Heart right ventricle (tissue), 16 donors: ENCODE measurements around the gene UBAC2. TPM values are rescaled to one million over a fixed set of nuclear protein-coding genes. Genes with fewer than 3 reads are reported as not detected.
A peak's percentile ranks its signal among the peaks of the same experiment; 100 is the strongest.

Source experiments
- ATAC-seq, 8 donors: fragments of 200-7000 bp; cut with Tn5 transposase; one replicate each; pipeline ENCODE4 v1.9.1; 2020; ENCODE audit warnings: mild to moderate bottlenecking in 8 of 8, moderate library complexity in 8 of 8, moderate number of reproducible peaks in 1 of 8
- DNase-seq, 2 donors: peaks; one replicate each; pipeline ENCODE4 v3.0.0-alpha.2; 2020
- H3K27ac ChIP-seq, 10 donors: fragments of 200-600 bp; sonication (generic) in 2 of 10; one replicate each; pipeline versions ENCODE4 v1.5.0 to v1.8.0; 2020 to 2022; ENCODE audit warnings: mild to moderate bottlenecking in 3 of 10
- H3K27me3 ChIP-seq, 7 donors: fragments of 200-600 bp; one replicate each; pipeline ENCODE4 v1.8.0; 2021 to 2022; ENCODE audit warnings: mild to moderate bottlenecking in 2 of 7
- H3K36me3 ChIP-seq, 9 donors: fragments of 200-600 bp; sonication (generic) in 1 of 9; one replicate each; pipeline versions ENCODE4 v1.5.0 to v1.8.0; 2020 to 2022; ENCODE audit warnings: mild to moderate bottlenecking in 2 of 9
- H3K4me1 ChIP-seq, 9 donors: fragments of 200-600 bp; sonication (generic) in 1 of 9; one replicate each; pipeline versions ENCODE4 v1.5.0 to v1.8.0; 2020 to 2022; ENCODE audit warnings: mild to moderate bottlenecking in 4 of 9
- H3K4me3 ChIP-seq, 10 donors: fragments of 200-600 bp; sonication (generic) in 2 of 10; one replicate each; pipeline versions ENCODE4 v1.5.0 to v1.8.0; 2020 to 2022; ENCODE audit warnings: mild to moderate bottlenecking in 7 of 10, moderate library complexity in 2 of 10
- H3K9me3 ChIP-seq, 11 donors: fragments of 200-600 bp in 10 of 11; sonication (generic) in 2 of 11; one replicate each; pipeline versions ENCODE4 v1.5.0 to v1.8.0; 2013 to 2022; ENCODE audit warnings: mild to moderate bottlenecking in 2 of 11, control low read depth in 1 of 11, moderate library complexity in 1 of 11
- CTCF ChIP-seq, 9 donors: fragments of 200-600 bp; sonication (generic) in 2 of 9; IDR thresholded peaks; one replicate each; pipeline versions ENCODE4 v1.5.0 to v1.8.0; 2021 to 2022; ENCODE audit warnings: antibody characterized with exemption in 9 of 9, mild to moderate bottlenecking in 5 of 9, moderate library complexity in 1 of 9
- whole genome bisulfite sequencing, 2 donors: extraction: QIAGEN DNeasy Blood & Tissue Kit; methylation state at CpG; one replicate each; pipeline ENCODE4 v1.1.7; 2013; ENCODE audit warnings: inconsistent platforms in 1 of 2; 5-methylcytosine and 5-hydroxymethylcytosine counted together
- intact Hi-C, 10 donors: fragments of 100-400 bp; cut with DNase I; formaldehyde crosslinking; loops; one replicate each; pipeline versions ENCODE4 v1.11.1 to v1.14.2; 2022
- polyA plus RNA-seq, 2 donors: library from polyadenylated mRNA; stranded (reverse); fragments of 200-250 nt; gene quantifications; one replicate each; pipeline ENCODE4 v1.2.3, GENCODE V29; 2013
- total RNA-seq, 10 donors: library from RNA; stranded (reverse); fragmentation: NEBNext Ultra II Directional in 3 of 10; extraction: Animal tissue kit (Norgen Biotek cat#: 25700) in 3 of 10; gene quantifications; one replicate each; pipeline versions ENCODE4 v1.2.1 to v1.2.4, GENCODE V29; 2021 to 2023
- donor health status: Arrhythmogenic right ventricular cardiomyopathy.
- donor health status: ischemic (EF 13 %, LVEDD 7.1; RV severe dilation, severe dysfunction).
- donor health status: healthy with polysubstance abuse.
- donor health status: DM: no; HTN: yes; CAD: no.
- donor health status: DM: no; HTN: no; CAD: no.
- donor health status: ischemic (EF 25% LVEDD 6.9; RV normal size, moderate dysfunction).
- donor health status: ischemic (EF 25% LVEDD 5.7; RV mildly dilated, moderate dysfunction).
- donor health status: healthy.
- donor health status: DM: yes; HTN: yes; CAD: no.
- donor health status: Ischemic cardiomyopathy.
- donor health status: ischemic (EF 35%, LVEDD 5.7; RV mildly dilated, moderate dysfunction).
- donor health status: nonischemic (EF 11% LVEDD 7.7; RV severe dilation, severe dysfunction).
- donor health status: DM: yes; HTN: yes; CAD: no.
- donor health status: PGD.
- donor health status: ischemic (EF 29% LVEDD 5.4; RV normal size, mild dysfunction).
- donor health status: nonischemic (EF 23%, LVEDD 6.1; RV moderate dilation, normal function).

UBAC2 gene
- total and polyA plus RNA-seq, 12 donors: 31.8 to 60.4 (median 47.0) TPM

- DNase-seq (no peak), ATAC-seq (no peak)
- intact Hi-C loops: no loop called here
- H3K9me3 ChIP-seq: no peaks in the 10 kb centered on the region
- 92 to 95% methylated on average over 11 of the region's 11 CpGs for WGBS, 2 donors
- no peaks in the 10 kb centered on the region for H3K27me3 ChIP-seq
- H3K36me3 ChIP-seq: peaks cover 0 to 95% (median 39%) of the 10 kb centered on the region in 9 donors
- no peak overlapping the region for H3K27ac ChIP-seq
- no peaks in the 10 kb centered on the region for H3K4me1 ChIP-seq
- no peak for TF ChIP-seq CTCF (IDR thresholded peaks at IDR 0.05)
- H3K4me3 ChIP-seq: no peak overlapping the region
Observed at GRCh38 chr13:99346335-99347042, 145.8 kb downstream of the UBAC2 start.

- Histone ChIP-seq H3K9me3 (no peaks in the 10 kb centered on the region), H3K36me3 (peaks cover 0 to 95% (median 32%) of the 10 kb centered on the region in 9 donors), H3K4me3 (no peak overlapping the region), H3K4me1 (no peaks in the 10 kb centered on the region), H3K27ac (no peak overlapping the region), H3K27me3 (no peaks in the 10 kb centered on the region)
- WGBS, 2 donors: 92 to 95% methylated on average over 6 of the region's 6 CpGs
- no peak for TF ChIP-seq CTCF (IDR thresholded peaks at IDR 0.05)
- intact Hi-C loops: no loop called here
- ATAC-seq (no peak), DNase-seq (no peak)
Observed at GRCh38 chr13:99347335-99347878, 146.8 kb downstream of the UBAC2 start.

GRCh38 chr13:99347911-99348451 lies 147.3 kb downstream of the UBAC2 start:
- Histone ChIP-seq H3K9me3 (no peaks in the 10 kb centered on the region), H3K4me3 (no peak overlapping the region), H3K27ac (no peak overlapping the region), H3K27me3 (no peaks in the 10 kb centered on the region), H3K36me3 (peaks cover 0 to 90% (median 29%) of the 10 kb centered on the region in 9 donors), H3K4me1 (no peaks in the 10 kb centered on the region)
- intact Hi-C loops: no loop called here
- 89 to 90% methylated on average over 8 of the region's 8 CpGs for WGBS, 2 donors
- DNase-seq: no peak
- no peak for TF ChIP-seq CTCF (IDR thresholded peaks at IDR 0.05)
- ATAC-seq: peak in 1 of 8 donors; percentile 31

- no peak overlapping the region for H3K4me3 ChIP-seq
- 93 to 98% methylated on average over 2 of the region's 2 CpGs for WGBS, 2 donors
- no peak for DNase-seq
- ATAC-seq: no peak
- H3K4me1 ChIP-seq: peaks cover 0 to 19% (median 0%) of the 10 kb centered on the region in 9 donors
- H3K27ac ChIP-seq: no peak overlapping the region
- H3K9me3 ChIP-seq: no peaks in the 10 kb centered on the region
- H3K27me3 ChIP-seq: no peaks in the 10 kb centered on the region
- H3K36me3 ChIP-seq: peaks cover 0 to 84% (median 18%) of the 10 kb centered on the region in 9 donors
- intact Hi-C loops: no loop called here
- TF ChIP-seq CTCF (IDR thresholded peaks at IDR 0.05): no peak
Observed at GRCh38 chr13:99350191-99350590, 149.5 kb downstream of the UBAC2 start.
